Large intestine (tissue), 3 donors: ENCODE data around the gene KHDRBS2. TPM values are rescaled to one million over a fixed set of nuclear protein-coding genes. Genes with fewer than 3 reads are reported as not detected.
A peak's percentile ranks its signal among the peaks of the same experiment; 100 is the strongest.

ENCODE experiments used
- DNase-seq, 2 donors: peaks; one replicate each; pipeline versions ENCODE4 v3.0.0 to v3.0.0-alpha.2; 2013
- H3K27ac ChIP-seq: one replicate; pipeline ENCODE4 v1.5.1; 2013; ENCODE audit warnings: low read length
- H3K27me3 ChIP-seq: 2 replicates; pipeline ENCODE4 v1.6.1; 2013; ENCODE audit warnings: low read length; ENCODE audit not compliant: control insufficient read depth, insufficient read depth
- H3K36me3 ChIP-seq: 2 replicates; pipeline ENCODE4 v1.6.1; 2013; ENCODE audit warnings: low read length; ENCODE audit not compliant: control insufficient read depth, insufficient read depth
- H3K4me1 ChIP-seq: one replicate; pipeline ENCODE4 v1.6.1; 2013; ENCODE audit warnings: low read length; ENCODE audit not compliant: control insufficient read depth, insufficient read depth
- H3K4me3 ChIP-seq: one replicate; pipeline ENCODE4 v1.5.1; 2013; ENCODE audit warnings: low read length
- H3K9me3 ChIP-seq: one replicate; pipeline ENCODE4 v1.6.1; 2013; ENCODE audit warnings: mild to moderate bottlenecking, low read depth, low read length, moderate library complexity; ENCODE audit not compliant: control insufficient read depth
- WGBS: methylation state at CpG from one replicate; pipeline ENCODE4 v1.1.5; 2013; ENCODE audit warnings: low lambda C conversion rate; ENCODE audit not compliant: insufficient coverage; 5-methylcytosine and 5-hydroxymethylcytosine counted together
- polyA plus RNA-seq: library from polyadenylated mRNA; unstranded; fragments of 120-200 nt; gene quantifications from one replicate; pipeline ENCODE4 v1.2.1, GENCODE V29; 2013

Gene KHDRBS2
- polyA plus RNA-seq, 1 donor, result 7.0 TPM

DNA sequence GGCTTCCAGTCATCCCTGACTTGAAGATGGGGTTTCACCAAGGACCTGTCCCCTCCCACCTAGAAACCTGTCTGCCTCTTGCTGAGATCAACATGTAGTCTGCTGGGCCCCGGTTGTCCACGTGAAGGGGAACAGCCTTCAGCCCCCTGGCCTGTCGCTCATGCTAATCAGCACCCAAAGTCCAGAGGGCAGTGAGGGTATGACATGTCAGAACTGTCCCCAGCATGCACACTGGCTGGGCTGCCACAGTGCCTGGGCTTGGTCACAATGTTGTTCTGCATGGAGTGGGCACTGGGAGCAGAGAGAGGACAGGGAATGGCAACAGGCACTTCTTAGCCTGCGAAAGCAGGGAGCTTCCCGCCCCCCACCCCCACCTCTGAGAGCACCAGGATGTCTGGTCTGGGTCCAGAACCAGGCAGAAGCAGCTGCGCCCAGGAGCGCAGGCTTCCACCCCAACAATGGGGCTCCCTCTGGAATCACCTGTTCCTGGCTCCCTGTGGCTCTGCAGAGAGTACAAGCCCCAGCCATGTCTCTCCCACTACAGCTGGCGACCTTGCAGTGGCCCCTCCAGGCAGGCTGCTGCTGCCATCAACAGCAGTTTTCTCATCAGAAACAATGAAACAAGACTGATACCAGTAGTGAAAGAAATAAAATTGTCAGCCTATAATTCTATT is 182.7 kb downstream of the KHDRBS2 start:
- no CpG with 5 or more reads among the region's 8 CpGs for WGBS
- peaks cover 12% of the 10 kb centered on the region for H3K9me3 ChIP-seq
- no peaks in the 10 kb centered on the region for H3K36me3 ChIP-seq
- DNase-seq, result no peak
- H3K4me3 ChIP-seq, result no peak overlapping the region
- H3K4me1 ChIP-seq, result no peaks in the 10 kb centered on the region
- H3K27me3 ChIP-seq, result no peaks in the 10 kb centered on the region
- H3K27ac ChIP-seq, result no peak overlapping the region

DNA sequence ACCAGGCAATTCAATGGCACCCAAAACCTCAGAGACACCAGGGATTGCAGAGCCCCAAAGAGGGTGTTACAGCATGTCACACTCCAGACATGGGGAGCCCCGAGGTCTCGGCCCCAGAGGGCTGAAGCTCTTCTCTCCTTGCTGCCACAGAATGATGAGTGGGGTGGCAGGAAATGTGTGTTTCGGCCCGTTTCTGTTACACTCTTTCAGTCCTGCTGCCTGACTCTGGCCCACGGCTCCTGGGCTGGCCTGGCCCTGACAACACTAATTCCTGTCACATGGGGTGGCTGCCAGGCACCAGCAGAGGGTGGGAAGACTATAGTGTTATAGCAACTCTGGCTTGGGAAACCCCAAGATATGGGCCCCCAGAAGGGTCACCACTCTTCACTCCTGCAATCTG is 183.6 kb downstream of the KHDRBS2 start:
- Histone ChIP-seq H3K27me3 (no peaks in the 10 kb centered on the region), H3K9me3 (peaks cover 12% of the 10 kb centered on the region), H3K36me3 (no peaks in the 10 kb centered on the region), H3K4me1 (no peaks in the 10 kb centered on the region), H3K27ac (no peak overlapping the region), H3K4me3 (no peak overlapping the region)
- WGBS, result no CpG with 5 or more reads among the region's 5 CpGs
- no peak for DNase-seq

GRCh38 chr6:62090442-62091229 is 195.4 kb downstream of the KHDRBS2 start:
- peak overlapping the region; percentile 76 for H3K27ac ChIP-seq
- H3K9me3 ChIP-seq, result no peaks in the 10 kb centered on the region
- DNase-seq, result no peak
- no CpG with 5 or more reads among the region's 5 CpGs for WGBS
- H3K4me1 ChIP-seq, result peaks cover 11% of the 10 kb centered on the region
- no peaks in the 10 kb centered on the region for H3K27me3 ChIP-seq
- no peaks in the 10 kb centered on the region for H3K36me3 ChIP-seq
- H3K4me3 ChIP-seq, result no peak overlapping the region

DNA sequence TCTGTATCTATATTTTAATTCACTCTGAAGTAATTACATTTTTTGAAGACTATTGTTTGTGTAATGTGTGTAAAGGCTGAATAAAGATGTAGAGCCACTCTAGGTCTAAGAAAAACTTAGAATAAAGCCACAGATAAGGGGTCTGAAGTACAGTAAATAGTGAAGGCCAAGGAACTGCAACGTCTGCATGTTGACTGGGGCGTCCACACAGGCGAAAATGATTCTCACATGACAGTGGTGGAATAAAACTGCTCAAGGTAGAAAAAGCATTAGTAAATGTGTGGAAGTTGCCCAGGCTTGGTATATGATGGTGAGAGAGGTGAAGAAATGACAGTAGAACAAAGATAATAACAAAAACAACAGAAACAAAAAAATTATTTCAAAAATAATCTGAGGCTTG is 196.2 kb downstream of the KHDRBS2 start:
- no peaks in the 10 kb centered on the region for H3K27me3 ChIP-seq
- H3K4me1 ChIP-seq, result peaks cover 11% of the 10 kb centered on the region
- peak overlapping the region; percentile 77 for H3K27ac ChIP-seq
- H3K9me3 ChIP-seq, result no peaks in the 10 kb centered on the region
- peak; percentile 76 to 83 for DNase-seq
- no peaks in the 10 kb centered on the region for H3K36me3 ChIP-seq
- H3K4me3 ChIP-seq, result no peak overlapping the region
- 40% methylated on average over 2 of the region's 3 CpGs for WGBS

DNA sequence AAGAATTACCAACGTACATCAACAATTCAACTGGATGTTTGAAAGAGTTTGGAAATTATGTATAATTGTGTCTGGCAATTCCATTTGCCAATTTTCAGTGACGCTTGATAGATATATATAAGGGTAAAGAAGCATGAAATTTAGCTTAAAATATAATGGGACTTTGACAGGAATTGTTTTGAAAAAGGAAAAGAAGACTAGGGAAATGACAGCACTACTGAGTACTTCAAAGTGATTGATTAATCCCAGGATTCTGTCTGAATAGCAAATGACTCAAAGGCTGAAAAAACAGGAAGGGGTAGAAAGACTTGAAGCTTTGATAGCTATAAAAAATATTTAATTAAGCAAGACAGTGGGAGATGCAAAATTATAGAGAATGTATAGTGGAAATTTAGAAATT is 200.0 kb downstream of the KHDRBS2 start:
- WGBS, result 67% methylated on average over 1 of the region's 2 CpGs
- H3K27ac ChIP-seq, result no peak overlapping the region
- no peaks in the 10 kb centered on the region for H3K27me3 ChIP-seq

GRCh38 chr6:62075869-62076268 is 210.2 kb downstream of the KHDRBS2 start:
- H3K4me3 ChIP-seq, result no peak overlapping the region
- WGBS, result no CpG with 5 or more reads among the region's 2 CpGs
- no peaks in the 10 kb centered on the region for H3K9me3 ChIP-seq
- DNase-seq, result no peak
- no peaks in the 10 kb centered on the region for H3K27me3 ChIP-seq
- no peak overlapping the region for H3K27ac ChIP-seq
- no peaks in the 10 kb centered on the region for H3K36me3 ChIP-seq
- no peaks in the 10 kb centered on the region for H3K4me1 ChIP-seq

More for the DNA sequence above, 200.0 kb downstream of the KHDRBS2 start:
- no peak overlapping the region for H3K4me3 ChIP-seq
- peaks cover 11% of the 10 kb centered on the region for H3K4me1 ChIP-seq
- H3K9me3 ChIP-seq, result no peaks in the 10 kb centered on the region
- no peaks in the 10 kb centered on the region for H3K36me3 ChIP-seq
- no peak for DNase-seq

GRCh38 chr6:62059901-62060300 is 226.1 kb downstream of the KHDRBS2 start:
- 100% methylated on average over 3 of the region's 3 CpGs for WGBS
- Histone ChIP-seq H3K4me1 (no peaks in the 10 kb centered on the region), H3K27me3 (no peaks in the 10 kb centered on the region), H3K27ac (no peak overlapping the region), H3K9me3 (peaks cover 3% of the 10 kb centered on the region), H3K36me3 (no peaks in the 10 kb centered on the region), H3K4me3 (no peak overlapping the region)
- no peak for DNase-seq

GRCh38 chr6:62057300-62057699 is 228.7 kb downstream of the KHDRBS2 start:
- Histone ChIP-seq H3K4me3 (no peak overlapping the region), H3K27ac (no peak overlapping the region), H3K4me1 (no peaks in the 10 kb centered on the region), H3K27me3 (no peaks in the 10 kb centered on the region), H3K36me3 (no peaks in the 10 kb centered on the region), H3K9me3 (peaks cover 3% of the 10 kb centered on the region)
- DNase-seq, result no peak

DNA sequence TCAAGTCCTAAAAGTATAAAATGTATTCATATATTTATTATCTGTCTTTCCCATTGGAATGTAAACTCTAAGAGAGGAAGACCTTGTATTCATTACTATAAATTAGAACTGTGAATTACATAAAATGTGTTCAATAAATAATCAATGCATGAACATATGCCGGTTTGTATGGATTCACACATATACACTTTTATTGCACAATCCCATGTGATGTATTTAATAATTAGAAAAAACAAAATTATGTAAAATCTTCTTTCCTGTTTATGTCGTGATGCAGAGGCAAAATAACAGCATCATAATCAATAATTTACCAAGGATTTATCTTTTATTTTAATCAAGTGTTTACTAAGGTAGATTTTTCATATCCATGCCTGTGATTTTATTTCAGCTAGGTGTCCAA is 240.5 kb downstream of the KHDRBS2 start:
- no peak for DNase-seq
- no peaks in the 10 kb centered on the region for H3K4me1 ChIP-seq
- H3K27me3 ChIP-seq, result no peaks in the 10 kb centered on the region
- H3K4me3 ChIP-seq, result no peak overlapping the region
- H3K27ac ChIP-seq, result no peak overlapping the region
- no peaks in the 10 kb centered on the region for H3K9me3 ChIP-seq
- WGBS, result 80% methylated on average over 1 of the region's 2 CpGs
- H3K36me3 ChIP-seq, result peaks cover 3% of the 10 kb centered on the region

- Histone ChIP-seq H3K9me3 (no peaks in the 10 kb centered on the region), H3K36me3 (peaks cover 3% of the 10 kb centered on the region), H3K27me3 (no peaks in the 10 kb centered on the region), H3K27ac (no peak overlapping the region), H3K4me1 (no peaks in the 10 kb centered on the region), H3K4me3 (no peak overlapping the region)
- no peak for DNase-seq
These were observed 242.9 kb downstream of the KHDRBS2 start for GRCh38 chr6:62043084-62043483.

DNA sequence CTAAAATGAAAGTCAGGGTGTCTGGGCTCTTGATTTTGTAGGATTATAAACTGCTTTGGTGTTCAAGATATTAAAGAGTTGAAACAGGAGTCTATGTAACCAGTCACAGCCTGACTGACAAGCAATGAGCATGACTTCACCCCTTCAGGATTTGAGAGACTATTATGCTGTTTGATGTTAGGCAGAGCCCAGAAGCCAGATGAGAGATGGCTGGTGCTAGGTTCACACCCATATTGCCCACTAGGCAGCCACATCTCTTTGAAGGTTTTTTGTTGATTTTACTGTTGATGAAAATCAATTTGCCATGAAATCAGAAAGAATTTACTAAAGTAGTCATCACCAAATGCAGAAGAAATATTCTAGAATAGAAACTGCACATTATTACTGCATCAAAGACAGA is 243.6 kb downstream of the KHDRBS2 start:
- DNase-seq, result no peak
- H3K4me1 ChIP-seq, result no peaks in the 10 kb centered on the region
- H3K36me3 ChIP-seq, result peaks cover 3% of the 10 kb centered on the region
- no peaks in the 10 kb centered on the region for H3K9me3 ChIP-seq
- H3K27me3 ChIP-seq, result no peaks in the 10 kb centered on the region
- H3K4me3 ChIP-seq, result no peak overlapping the region
- H3K27ac ChIP-seq, result no peak overlapping the region
